Hepatocyte (in vitro differentiated cells): ENCODE results near the gene TDRD6. TPM values are rescaled to one million over a fixed set of nuclear protein-coding genes. Genes with fewer than 3 reads are reported as not detected.

Experiments used
- DNase-seq: peaks from one replicate; pipeline ENCODE4 v3.0.0-alpha.2; 2016; ENCODE audit warnings: low spot score
- H2AFZ ChIP-seq: fragments of 200-600 bp; sonication (generic); 2 replicates; pipeline ENCODE4 v1.6.0; 2016; ENCODE audit warnings: antibody characterized with exemption, mild to moderate bottlenecking
- H3K27ac ChIP-seq: fragments of 200-600 bp; sonication (generic); 2 replicates; pipeline ENCODE4 v1.5.1; 2016; ENCODE audit warnings: mild to moderate bottlenecking
- H3K27me3 ChIP-seq: fragments of 200-600 bp; sonication (generic); 2 replicates; pipeline ENCODE4 v1.6.1; 2016
- H3K36me3 ChIP-seq: fragments of 200-600 bp; sonication (generic); replicated peaks from 2 replicates; pipeline ENCODE4 v1.5.1; 2016; ENCODE audit warnings: low read depth; ENCODE audit not compliant: insufficient read depth
- H3K4me1 ChIP-seq: fragments of 200-600 bp; sonication (generic); 2 replicates; pipeline ENCODE4 v1.5.1; 2016; ENCODE audit warnings: mild to moderate bottlenecking, moderate library complexity; ENCODE audit not compliant: insufficient read depth
- H3K4me2 ChIP-seq: fragments of 200-600 bp; sonication (generic); 2 replicates; pipeline ENCODE4 v1.6.0; 2016
- H3K4me3 ChIP-seq: fragments of 200-600 bp; sonication (generic); 2 replicates; pipeline ENCODE4 v1.5.1; 2016; ENCODE audit warnings: mild to moderate bottlenecking
- H3K79me2 ChIP-seq: fragments of 200-600 bp; sonication (generic); 2 replicates; pipeline ENCODE4 v1.6.0; 2017; ENCODE audit warnings: mild to moderate bottlenecking
- H3K9me2 ChIP-seq: fragments of 200-600 bp; sonication (generic); replicated peaks from 2 replicates; pipeline ENCODE4 v1.6.0; 2017; ENCODE audit warnings: mild to moderate bottlenecking; ENCODE audit not compliant: insufficient read depth
- H3K9me3 ChIP-seq: fragments of 200-600 bp; sonication (generic); 2 replicates; pipeline ENCODE4 v1.5.1; 2016; ENCODE audit warnings: low read depth, mild to moderate bottlenecking
- H4K20me1 ChIP-seq: fragments of 200-600 bp; sonication (generic); 2 replicates; pipeline ENCODE4 v1.6.0; 2016; ENCODE audit warnings: mild to moderate bottlenecking; ENCODE audit not compliant: insufficient read depth, poor library complexity, severe bottlenecking
- EZH2 ChIP-seq: fragments of 200-600 bp; sonication (generic); IDR thresholded peaks from 2 replicates; pipeline ENCODE4 v1.6.1; 2016; ENCODE audit warnings: antibody characterized with exemption, mild to moderate bottlenecking, borderline replicate concordance
- EZH2phosphoT487 ChIP-seq: fragments of 200-600 bp; sonication (generic); IDR thresholded peaks from one replicate; pipeline ENCODE4 v1.6.1; 2018; ENCODE audit warnings: antibody characterized with exemption, mild to moderate bottlenecking, low read depth, moderate library complexity; ENCODE audit not compliant: unreplicated experiment, severe bottlenecking
- WGBS: methylation state at CpG from one replicate; pipeline ENCODE4 v1.1.6; 2016; ENCODE audit warnings: low lambda C conversion rate; ENCODE audit errors: missing lambda C conversion rate; 5-methylcytosine and 5-hydroxymethylcytosine counted together
- polyA plus RNA-seq: library from polyadenylated mRNA; unstranded; fragments of >200 nt; fragmentation: Nextera tagmentation; extraction: Ambion mirVana; gene quantifications from 2 replicates; pipeline ENCODE4 v1.2.1, GENCODE V29; 2016
- total RNA-seq: library from RNA; depleted of rRNA; stranded (reverse); fragments of >200 nt; gene quantifications from 2 replicates; pipeline ENCODE4 v1.2.3, GENCODE V29; 2014
- TF ChIP-seq, protein P1 (sequence below): fragments of 200-600 bp; sonication (generic); IDR thresholded peaks from 2 replicates; pipeline ENCODE4 v1.5.1; 2016; ENCODE audit warnings: antibody characterized with exemption, mild to moderate bottlenecking; ENCODE audit not compliant: poor library complexity

The TDRD6 gene
- total and polyA plus RNA-seq, 2 experiments from 2014 or later = 0.20 to 0.34 TPM

DNA sequence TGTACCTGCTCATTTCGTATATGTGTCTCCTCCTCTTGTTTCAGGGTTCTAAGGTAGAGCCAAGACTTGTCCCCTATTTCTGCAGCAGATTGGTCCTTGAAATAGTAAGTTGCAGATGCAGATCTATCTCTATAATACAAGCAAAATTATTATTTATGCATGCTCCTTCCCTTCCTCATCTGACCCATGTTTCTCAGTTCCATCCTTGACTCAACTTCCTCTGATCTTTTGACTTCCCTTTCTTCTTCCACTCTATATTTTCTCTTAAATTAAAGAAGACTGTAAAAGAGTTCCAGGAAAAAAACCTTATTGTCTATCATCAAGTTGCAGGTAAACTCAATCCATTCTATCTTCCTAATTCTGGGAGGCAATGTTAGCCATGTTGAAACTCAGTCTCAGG, 23.8 kb downstream of the TDRD6 start:
- no peaks in the 10 kb centered on the region for H3K9me2 ChIP-seq
- H3K79me2 ChIP-seq = no peaks in the 10 kb centered on the region
- no peaks in the 10 kb centered on the region for H3K27me3 ChIP-seq
- no peak for TF ChIP-seq EZH2phosphoT487
- TF ChIP-seq EZH2 = no peak
- TF ChIP-seq, protein P1, sequence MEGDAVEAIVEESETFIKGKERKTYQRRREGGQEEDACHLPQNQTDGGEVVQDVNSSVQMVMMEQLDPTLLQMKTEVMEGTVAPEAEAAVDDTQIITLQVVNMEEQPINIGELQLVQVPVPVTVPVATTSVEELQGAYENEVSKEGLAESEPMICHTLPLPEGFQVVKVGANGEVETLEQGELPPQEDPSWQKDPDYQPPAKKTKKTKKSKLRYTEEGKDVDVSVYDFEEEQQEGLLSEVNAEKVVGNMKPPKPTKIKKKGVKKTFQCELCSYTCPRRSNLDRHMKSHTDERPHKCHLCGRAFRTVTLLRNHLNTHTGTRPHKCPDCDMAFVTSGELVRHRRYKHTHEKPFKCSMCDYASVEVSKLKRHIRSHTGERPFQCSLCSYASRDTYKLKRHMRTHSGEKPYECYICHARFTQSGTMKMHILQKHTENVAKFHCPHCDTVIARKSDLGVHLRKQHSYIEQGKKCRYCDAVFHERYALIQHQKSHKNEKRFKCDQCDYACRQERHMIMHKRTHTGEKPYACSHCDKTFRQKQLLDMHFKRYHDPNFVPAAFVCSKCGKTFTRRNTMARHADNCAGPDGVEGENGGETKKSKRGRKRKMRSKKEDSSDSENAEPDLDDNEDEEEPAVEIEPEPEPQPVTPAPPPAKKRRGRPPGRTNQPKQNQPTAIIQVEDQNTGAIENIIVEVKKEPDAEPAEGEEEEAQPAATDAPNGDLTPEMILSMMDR = no peak
- H3K27ac ChIP-seq = no peak overlapping the region
- no peak overlapping the region for H3K4me3 ChIP-seq
- H4K20me1 ChIP-seq = no peaks in the 10 kb centered on the region
- H3K4me2 ChIP-seq = no peak overlapping the region
- H3K36me3 ChIP-seq = no peaks in the 10 kb centered on the region
- H3K4me1 ChIP-seq = no peaks in the 10 kb centered on the region
- no peak for DNase-seq
- WGBS = 96% methylated on average over 1 of the region's 1 CpG
- no peaks in the 10 kb centered on the region for H3K9me3 ChIP-seq
- H2AFZ ChIP-seq = no peak overlapping the region

DNA sequence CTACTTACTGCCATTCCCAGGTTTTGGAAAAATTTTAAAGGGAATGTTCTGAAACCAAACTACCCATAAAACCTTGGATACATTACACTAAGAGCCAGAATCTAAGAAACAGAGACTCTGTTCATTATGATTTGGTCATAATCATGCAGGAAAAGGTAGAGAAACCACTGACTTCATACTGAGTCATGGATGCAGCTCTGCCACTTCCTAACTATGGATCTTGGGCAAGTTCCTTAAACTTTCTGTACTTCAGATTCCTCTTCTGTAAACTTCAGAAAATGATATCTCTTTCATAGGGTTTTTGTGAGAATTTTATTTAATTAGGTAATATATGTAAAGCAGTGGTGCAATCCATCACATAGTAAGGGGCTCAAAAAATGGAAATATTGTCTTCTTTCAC, 27.5 kb downstream of the TDRD6 start:
- no peaks in the 10 kb centered on the region for H4K20me1 ChIP-seq

DNA sequence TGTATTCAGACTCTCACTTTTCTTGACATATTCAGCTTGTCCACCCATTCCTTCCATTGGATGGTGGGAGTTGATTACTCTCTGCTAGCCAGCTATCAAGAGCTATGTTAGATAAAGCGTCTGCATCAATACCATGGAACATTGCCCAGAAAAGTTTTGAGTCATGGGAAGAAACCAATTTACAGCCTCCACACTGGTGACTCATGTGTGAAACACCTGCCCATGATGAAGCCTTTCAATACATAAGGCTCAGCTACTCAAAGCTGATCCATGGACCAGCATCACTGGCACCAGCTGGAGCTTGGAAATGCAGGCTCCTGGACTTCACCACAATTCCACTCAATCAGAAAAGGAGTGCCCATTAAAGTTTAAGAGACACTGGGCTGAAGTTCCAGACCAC, 31.4 kb downstream of the TDRD6 start:
- H2AFZ ChIP-seq = no peak overlapping the region
- no peak overlapping the region for H3K27ac ChIP-seq
- TF ChIP-seq, protein P1 = no peak
- TF ChIP-seq EZH2 (no peak), EZH2phosphoT487 (no peak)
- no peaks in the 10 kb centered on the region for H4K20me1 ChIP-seq
- H3K4me2 ChIP-seq = no peak overlapping the region
- no peaks in the 10 kb centered on the region for H3K9me3 ChIP-seq
- H3K9me2 ChIP-seq = no peaks in the 10 kb centered on the region
- no peaks in the 10 kb centered on the region for H3K4me1 ChIP-seq
- no peak overlapping the region for H3K4me3 ChIP-seq
- no peaks in the 10 kb centered on the region for H3K79me2 ChIP-seq
- H3K27me3 ChIP-seq = peaks cover 12% of the 10 kb centered on the region
- WGBS = 53% methylated on average over 1 of the region's 1 CpG
- H3K36me3 ChIP-seq = no peaks in the 10 kb centered on the region
- DNase-seq = peak; percentile 7

More for the DNA sequence above, 27.5 kb downstream of the TDRD6 start:
- Histone ChIP-seq H3K9me2 (no peaks in the 10 kb centered on the region), H3K79me2 (no peaks in the 10 kb centered on the region), H3K4me3 (no peak overlapping the region), H3K27me3 (peaks cover 4% of the 10 kb centered on the region), H3K4me2 (no peak overlapping the region), H3K4me1 (no peaks in the 10 kb centered on the region), H2AFZ (no peak overlapping the region), H3K9me3 (no peaks in the 10 kb centered on the region), H3K36me3 (no peaks in the 10 kb centered on the region), H3K27ac (no peak overlapping the region)
- no peak for DNase-seq
- TF ChIP-seq, protein P1 = no peak
- TF ChIP-seq EZH2 = no peak
- no peak for TF ChIP-seq EZH2phosphoT487

DNA sequence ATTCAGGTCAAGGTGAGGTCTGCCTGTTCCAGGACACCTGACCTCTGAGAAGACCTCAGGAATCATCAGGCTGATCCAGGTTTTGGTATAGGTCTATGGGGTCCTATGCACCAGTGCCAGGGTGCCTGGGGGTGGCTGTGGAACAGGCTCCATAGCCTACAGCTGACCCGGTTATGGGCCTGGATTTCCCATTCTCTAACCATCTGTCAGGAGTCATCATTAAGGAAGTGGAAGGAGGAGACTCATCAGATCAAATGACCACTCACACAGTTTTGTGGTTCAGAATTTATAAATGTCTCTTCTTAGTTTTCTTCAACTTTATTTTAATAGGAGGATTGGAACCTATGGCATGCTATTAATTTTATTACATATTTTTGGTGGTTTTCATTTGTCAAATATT, 32.7 kb downstream of the TDRD6 start:
- no peaks in the 10 kb centered on the region for H3K36me3 ChIP-seq
- no peaks in the 10 kb centered on the region for H4K20me1 ChIP-seq
- peaks cover 14% of the 10 kb centered on the region for H3K27me3 ChIP-seq
- H3K4me3 ChIP-seq = no peak overlapping the region
- TF ChIP-seq EZH2 (no peak), EZH2phosphoT487 (no peak)
- TF ChIP-seq, protein P1 = no peak
- 88% methylated on average over 1 of the region's 1 CpG for WGBS
- H3K4me2 ChIP-seq = no peak overlapping the region
- H3K9me3 ChIP-seq = no peaks in the 10 kb centered on the region
- H3K4me1 ChIP-seq = no peaks in the 10 kb centered on the region
- H2AFZ ChIP-seq = no peak overlapping the region
- no peaks in the 10 kb centered on the region for H3K9me2 ChIP-seq
- no peak overlapping the region for H3K27ac ChIP-seq
- no peak for DNase-seq
- H3K79me2 ChIP-seq = no peaks in the 10 kb centered on the region
